GM18868 (cell line): ENCODE results near the gene SLC51A.
"Not testable (repeated sequence)": the region's sequence is repeated elsewhere in the genome, so short reads cannot be mapped to it uniquely, and the experiment has no call there.

Source experiments
- ATAC-seq: cut with Tn5 transposase; IDR thresholded peaks from one replicate; pipeline ENCODE4 v1.9.1; 2021; ENCODE audit warnings: mild to moderate bottlenecking, moderate library complexity; ENCODE audit not compliant: unreplicated experiment

Gene SLC51A

DNA sequence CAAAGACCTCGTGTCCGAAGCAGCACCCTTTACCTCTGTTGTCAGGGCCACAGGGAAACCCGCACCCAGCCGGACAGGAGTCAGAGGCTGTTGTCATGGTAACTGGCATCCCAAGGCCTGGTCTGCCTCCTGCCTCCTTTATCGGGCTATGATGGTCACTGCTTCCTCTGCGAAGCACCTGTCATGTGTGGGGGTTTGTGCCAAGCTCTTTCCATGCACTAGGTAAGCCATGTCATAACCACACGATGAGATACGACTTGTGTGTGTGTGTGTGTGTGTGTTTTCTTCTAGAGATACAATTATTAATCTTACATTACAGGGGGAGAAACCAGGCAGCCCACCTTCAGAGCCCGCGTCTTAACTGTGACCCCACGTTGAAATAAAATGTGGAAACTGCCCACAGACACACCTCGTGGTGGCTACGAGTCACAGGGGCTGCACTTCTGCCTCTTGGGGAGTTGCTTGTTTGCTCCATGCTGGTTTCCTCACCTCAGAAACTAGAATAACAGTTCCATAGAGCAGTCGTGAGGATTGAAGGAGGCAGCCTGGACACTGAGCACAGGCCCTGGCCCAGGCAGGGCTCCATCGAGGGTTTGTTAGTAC lies 23.1 kb upstream of the SLC51A start:
- no peak for ATAC-seq

DNA sequence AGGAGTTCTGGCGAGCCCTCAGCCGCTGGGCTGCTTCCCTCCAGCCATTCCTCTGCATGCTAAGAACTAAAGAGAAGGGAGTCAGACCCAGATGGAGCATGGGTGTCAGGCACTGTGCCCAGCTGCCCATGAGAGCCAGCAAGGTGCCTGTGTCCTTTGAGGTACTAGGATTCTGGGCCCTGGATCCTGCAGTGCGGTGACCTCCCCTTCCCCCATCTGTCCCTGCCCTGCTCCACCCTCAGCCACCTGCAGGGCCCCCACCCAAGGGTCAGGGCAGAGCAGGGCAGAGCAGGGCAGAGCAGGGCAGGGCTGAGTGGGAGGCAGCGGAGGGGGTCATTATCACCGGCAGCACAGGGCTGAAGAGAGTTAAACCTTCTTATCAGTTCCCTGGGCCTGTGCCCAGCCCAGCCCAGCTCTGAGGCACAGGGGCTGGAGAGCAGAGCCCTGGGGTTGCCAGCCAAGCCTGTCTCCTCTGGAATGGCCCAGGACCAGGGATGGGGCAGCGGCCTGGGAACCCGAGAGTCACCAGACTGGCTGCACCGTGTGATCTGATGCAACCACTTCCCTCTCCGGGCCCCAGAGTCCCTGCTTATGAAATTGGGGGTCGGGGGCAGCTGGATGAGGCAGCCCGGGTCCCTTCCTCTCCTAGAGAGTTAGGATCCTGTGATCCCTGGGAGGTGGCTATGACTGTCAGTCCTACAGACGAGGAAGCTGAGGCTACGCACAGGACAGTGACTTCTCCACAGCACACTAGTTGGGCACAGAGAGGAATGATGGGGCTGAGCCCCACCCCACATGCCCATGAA lies 22.4 kb upstream of the SLC51A start:
- ATAC-seq, result no peak

GRCh38 chr3:196194542-196194915 lies 21.8 kb upstream of the SLC51A start:
- ATAC-seq, result no peak

GRCh38 chr3:196195664-196196265 lies 20.6 kb upstream of the SLC51A start:
- ATAC-seq, result no peak

GRCh38 chr3:196197524-196197923 lies 18.8 kb upstream of the SLC51A start:
- no peak for ATAC-seq

DNA sequence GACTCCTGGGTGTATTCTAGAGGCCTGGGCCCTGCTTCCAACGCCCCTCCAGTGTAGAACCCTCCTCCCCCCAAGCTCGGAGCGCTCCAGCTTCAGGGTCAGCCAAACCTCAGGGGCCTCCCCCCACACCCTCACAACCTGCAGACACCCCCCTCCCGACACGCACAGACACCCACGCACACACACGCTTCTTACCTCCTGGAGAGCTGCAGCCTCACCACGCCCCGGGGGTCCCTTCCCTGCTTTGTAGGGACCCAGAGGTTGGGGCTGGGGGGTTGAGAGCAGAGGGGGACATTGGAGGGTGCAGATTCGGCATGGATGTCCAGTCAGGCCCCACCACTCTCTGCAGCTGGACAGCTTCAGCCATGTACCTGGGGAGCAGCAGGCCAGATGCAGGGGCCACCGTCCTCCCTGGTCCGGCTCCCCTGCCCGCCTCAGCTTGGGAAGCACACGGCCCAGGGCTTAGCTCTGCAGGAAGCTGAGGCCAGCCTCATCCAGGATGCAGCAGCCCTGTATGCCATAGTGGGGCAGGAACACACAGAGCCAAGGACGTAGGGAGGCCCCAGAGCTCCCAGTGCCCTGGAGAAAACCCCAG lies 18.2 kb upstream of the SLC51A start:
- no peak for ATAC-seq

DNA sequence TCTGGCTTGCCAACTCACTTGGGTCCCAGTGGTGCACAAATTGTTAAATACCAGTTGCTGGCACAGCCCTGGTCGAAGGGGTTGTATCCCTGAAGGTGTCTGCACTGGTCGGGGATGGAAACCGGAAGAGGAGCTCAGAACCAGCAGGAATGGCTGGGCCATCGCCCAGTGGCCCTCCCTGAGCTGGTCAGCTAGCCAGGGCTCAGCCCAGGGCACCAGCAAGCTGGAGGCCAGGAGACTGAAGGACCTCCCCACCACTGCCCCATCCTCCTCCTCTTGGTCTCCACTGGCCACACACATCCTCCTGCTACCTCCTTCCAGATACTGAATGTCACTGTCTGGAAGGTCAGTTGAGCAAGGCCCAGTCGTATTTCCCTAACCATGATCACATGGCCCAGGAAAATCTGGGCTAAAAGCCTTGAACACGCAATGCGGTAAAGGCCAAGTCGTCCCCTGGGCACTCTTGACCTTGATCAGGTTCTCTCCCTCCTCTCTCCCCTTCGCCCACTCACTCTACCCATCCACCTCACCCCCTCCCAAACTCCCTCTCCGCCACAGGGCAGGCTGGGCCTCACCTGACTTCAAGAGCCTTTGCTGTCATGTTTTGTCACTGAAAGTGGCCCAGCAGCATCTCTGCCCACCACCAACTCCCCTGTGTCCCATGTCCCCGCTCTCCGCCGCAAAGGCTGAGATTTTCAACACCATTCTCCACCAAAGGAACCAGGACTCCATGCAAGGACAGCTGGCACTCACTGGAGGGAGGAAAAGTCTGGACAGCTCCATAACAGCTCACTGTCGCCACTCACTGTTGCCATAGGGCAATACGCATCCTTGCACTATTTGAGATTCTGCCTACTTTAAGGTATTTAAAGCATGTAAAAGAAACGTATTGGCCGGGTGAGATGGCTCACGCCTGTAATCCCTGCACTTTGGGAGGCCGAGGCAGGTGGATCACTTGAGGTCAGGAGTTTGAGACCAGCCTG lies 17.3 kb upstream of the SLC51A start:
- no peak for ATAC-seq

DNA sequence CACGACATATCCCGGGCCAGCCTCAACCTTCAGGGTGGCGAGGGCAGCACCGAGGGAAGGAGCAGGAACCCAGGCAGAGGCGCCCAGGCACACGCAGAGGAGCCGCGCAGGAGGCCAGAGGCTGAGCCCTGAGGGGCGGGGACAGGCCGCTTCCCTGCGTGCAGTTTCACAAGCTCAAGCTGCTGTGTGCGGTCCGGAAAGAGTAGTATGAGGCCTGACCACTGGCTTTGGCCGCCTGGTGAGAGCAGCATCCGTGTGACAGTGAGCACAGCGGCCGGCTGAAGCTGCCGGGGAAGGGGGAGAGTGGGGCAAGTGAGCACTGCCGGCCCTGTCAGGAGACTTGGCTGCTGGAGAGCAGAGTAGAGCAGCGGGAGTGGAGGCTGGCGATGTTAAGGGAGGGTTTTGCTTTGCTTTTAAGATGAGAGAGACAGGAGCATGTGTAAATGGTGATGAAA lies 13.8 kb upstream of the SLC51A start:
- no peak for ATAC-seq

GRCh38 chr3:196203846-196204245 lies 12.5 kb upstream of the SLC51A start:
- ATAC-seq, result no peak

DNA sequence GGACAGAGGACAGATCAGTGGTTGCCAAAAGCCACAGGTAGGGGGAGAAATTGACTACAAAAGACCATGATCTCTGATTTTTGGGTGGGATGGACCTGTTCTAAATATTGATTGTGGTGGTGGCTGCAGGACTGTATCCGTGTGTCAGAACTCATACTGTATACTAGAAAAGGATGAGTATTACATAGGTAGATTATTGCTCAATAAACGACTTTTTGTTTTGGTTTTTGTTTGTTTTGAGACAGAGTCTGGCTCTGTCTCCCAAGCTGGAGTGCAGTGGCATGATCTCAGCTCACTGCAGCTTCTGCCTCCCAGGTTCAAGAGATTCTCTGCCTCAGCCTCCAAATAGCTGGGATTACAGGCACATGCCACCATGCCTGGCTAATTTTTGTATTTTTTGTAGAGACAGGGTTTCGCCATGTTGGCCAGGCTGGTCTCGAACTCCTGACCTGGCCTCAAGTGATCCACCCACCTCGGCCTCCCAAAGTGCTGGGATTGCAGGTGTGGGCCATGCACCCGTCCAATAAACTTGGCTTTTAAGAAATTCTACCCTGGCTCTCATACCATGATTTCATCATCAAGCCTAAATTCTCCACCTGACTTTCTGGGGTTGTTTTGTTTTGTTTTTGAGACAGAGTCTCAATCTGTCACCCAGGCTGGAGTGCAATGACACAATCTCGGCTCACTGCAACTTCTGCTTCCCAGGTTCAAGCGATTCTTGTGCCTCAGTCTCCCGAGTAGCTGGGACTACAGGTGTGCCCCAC lies 10.7 kb upstream of the SLC51A start:
- ATAC-seq, result not testable (repeated sequence)

- no peak for ATAC-seq
These were observed 9.0 kb upstream of the SLC51A start for GRCh38 chr3:196207159-196207832.

- no peak for ATAC-seq
These were observed 8.3 kb upstream of the SLC51A start for GRCh38 chr3:196207833-196208607.

DNA sequence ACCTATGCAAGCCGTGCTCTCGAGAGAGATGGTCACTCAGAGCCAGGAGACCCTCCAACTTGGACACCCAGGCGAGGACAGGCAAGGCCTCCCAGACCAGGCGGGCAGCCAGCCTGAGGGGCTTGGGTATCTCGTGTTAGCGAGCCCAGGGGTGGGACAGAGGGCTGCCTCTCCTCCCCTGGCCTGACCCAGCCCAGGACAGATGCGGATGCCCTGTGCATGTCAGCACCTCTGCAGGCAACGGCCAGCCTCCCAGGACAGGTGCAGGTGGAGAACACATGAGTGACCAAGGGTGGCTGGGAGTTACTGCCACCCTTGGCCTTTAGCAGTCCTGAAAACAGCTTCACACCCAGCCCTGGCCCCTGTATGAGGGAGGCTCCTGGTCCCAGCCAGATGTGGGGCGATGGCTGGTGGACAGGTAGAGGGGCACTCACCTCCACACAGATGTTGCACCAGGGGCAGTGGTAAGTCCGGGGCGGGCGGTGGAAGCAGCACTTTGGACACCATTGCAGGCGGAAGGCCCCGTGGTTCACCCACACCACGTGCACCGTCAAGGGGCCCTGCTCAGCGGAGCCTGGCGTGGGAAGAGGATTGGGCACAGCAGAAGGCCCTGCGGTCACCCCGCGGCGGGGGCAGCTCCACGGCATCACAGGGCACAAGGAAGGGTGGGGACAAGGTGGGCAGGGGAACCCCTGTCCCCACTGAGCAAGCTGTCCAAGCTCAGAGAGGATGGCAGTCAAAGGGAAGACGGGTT lies 7.2 kb upstream of the SLC51A start:
- ATAC-seq, result no peak

DNA sequence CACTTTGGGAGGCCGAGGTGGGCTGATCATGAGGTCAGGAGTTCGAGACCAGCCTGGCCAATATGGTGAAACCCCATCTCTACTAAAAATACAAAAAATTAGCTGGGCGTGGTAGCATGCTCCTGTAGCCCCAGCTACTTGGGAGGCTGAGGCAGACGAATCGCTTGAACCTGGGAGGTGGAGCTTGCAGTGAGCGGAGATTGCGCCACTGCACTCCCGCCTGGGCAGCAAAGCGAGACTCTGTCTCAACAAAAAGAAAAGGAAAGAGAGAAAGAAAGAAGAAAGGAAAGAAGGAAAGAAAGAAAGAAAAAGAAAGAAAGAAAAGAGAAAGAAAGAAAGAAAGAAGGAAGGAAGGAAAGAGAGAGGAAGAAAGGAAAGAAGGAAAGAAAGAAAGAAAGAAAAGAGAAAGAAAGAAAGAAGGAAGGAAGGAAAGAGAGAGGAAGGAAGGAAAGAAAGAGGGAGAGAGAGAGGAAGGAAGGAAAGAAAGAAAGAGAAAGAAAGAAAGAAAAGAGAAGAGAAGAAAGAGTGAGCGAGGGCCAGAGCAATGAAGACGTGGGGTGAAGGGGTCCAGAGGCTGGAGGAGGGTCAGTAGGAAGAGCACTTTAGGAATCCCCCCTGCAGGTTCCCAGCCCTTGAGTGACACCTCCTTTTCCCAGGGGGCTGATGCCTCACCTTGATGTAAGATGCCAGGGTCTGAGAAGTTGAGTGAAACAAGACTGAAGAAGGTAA lies 6.2 kb upstream of the SLC51A start:
- ATAC-seq, result not testable (repeated sequence)

DNA sequence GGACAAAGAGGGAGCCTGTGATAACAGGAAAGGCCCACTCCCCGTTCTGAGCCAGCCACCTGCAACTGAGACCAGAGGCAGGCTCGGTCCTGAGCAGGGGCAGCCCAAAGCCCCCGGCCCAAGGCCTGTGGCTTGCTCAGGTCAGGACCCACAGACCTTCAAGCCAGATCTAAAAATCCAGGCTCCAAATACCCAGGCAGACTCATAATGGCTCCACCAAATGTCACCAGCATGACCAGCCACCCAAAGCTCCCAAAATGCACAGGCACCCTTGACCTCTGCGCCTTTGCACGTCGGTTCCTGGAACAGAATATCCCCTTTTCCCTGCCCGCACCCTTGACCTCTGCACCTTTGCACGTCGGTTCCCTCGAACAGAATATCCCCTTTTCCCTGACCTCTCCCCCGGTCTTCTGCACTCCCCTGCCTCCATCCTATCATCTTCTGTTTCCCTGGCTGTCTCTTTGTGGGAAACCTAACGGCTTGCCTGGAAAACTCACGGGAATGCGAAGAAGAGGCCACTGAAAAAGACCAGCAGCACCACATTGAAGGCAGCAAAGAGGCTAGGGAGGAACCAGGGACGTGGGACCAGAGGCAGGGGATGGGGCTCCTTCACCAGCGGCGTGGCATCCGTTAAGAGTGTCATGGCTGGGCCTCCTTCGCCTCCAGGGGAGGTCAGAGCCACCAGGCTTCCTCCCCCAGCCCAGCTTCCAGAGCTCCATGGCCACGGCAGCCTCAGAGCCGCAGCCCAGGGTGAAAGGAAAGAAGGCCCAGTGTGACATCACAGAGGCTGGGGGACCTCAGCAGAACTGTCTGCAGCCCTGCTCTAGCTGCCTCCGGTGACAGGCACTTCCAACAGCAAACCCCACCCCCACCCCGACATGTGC lies 5.4 kb upstream of the SLC51A start, which contains the start of gene ZDHHC19:
ZDHHC19 (minus strand) TSS at position 728 of the 884 bp plus-strand sequence; CDS start at position 643, 85 bp downstream.
- ATAC-seq, result no peak
